GM19463 (cell line): ENCODE results near the gene ROPN1.

Experiments
- ATAC-seq: cut with Tn5 transposase; IDR thresholded peaks from one replicate; pipeline ENCODE4 v1.9.1; 2021; ENCODE audit warnings: mild to moderate bottlenecking, moderate library complexity; ENCODE audit not compliant: unreplicated experiment

ROPN1 gene

GRCh38 chr3:123951522-123952447 lies 40.1 kb downstream of the ROPN1 start:
- ATAC-seq, result no peak

GRCh38 chr3:123949641-123950040 lies 42.3 kb downstream of the ROPN1 start:
- ATAC-seq, result no peak

GRCh38 chr3:123948449-123948848 lies 43.5 kb downstream of the ROPN1 start:
- no peak for ATAC-seq

- no peak for ATAC-seq
Measured at GRCh38 chr3:123947482-123947881, 44.4 kb downstream of the ROPN1 start.

- no peak for ATAC-seq
Measured at GRCh38 chr3:123941542-123941941, 50.4 kb downstream of the ROPN1 start.

- ATAC-seq, result no peak
Measured at GRCh38 chr3:123941121-123941520, 50.8 kb downstream of the ROPN1 start.

GRCh38 chr3:123939706-123940105 lies 52.2 kb downstream of the ROPN1 start:
- ATAC-seq, result no peak

- no peak for ATAC-seq
Measured at GRCh38 chr3:123936400-123936799, 55.5 kb downstream of the ROPN1 start.

GRCh38 chr3:123935830-123936229 lies 56.1 kb downstream of the ROPN1 start:
- no peak for ATAC-seq

GRCh38 chr3:123934250-123934649 lies 57.7 kb downstream of the ROPN1 start:
- no peak for ATAC-seq

- ATAC-seq, result no peak
Measured at GRCh38 chr3:123930445-123930844, 61.5 kb downstream of the ROPN1 start.

- no peak for ATAC-seq
Measured at GRCh38 chr3:123929325-123929724, 62.6 kb downstream of the ROPN1 start.

GRCh38 chr3:123926396-123926795 lies 65.5 kb downstream of the ROPN1 start:
- ATAC-seq, result no peak

- no peak for ATAC-seq
Measured at GRCh38 chr3:123920868-123921267, 71.1 kb downstream of the ROPN1 start.

- ATAC-seq, result no peak
Measured at GRCh38 chr3:123920383-123920782, 71.5 kb downstream of the ROPN1 start.

- no peak for ATAC-seq
Measured at GRCh38 chr3:123919353-123919752, 72.6 kb downstream of the ROPN1 start.
